Spinal cord (tissue), 10 donors: Measurements from ENCODE around the gene ZBTB24. TPM values are rescaled to one million over a fixed set of nuclear protein-coding genes. Genes with fewer than 3 reads are reported as not detected.

Source experiments
- DNase-seq, 6 donors: peaks; one replicate each; pipeline versions ENCODE4 v3.0.0 to v3.0.0-alpha.2; 2013 to 2015; ENCODE audit warnings: low spot score in 6 of 6, low read depth in 4 of 6
- H3K27ac ChIP-seq: one replicate; pipeline ENCODE4 v1.5.1; 2013; ENCODE audit warnings: low read depth, low read length, control low read depth
- H3K27me3 ChIP-seq: one replicate; pipeline ENCODE4 v1.6.1; 2013; ENCODE audit warnings: low read length; ENCODE audit not compliant: control insufficient read depth, insufficient read depth
- H3K36me3 ChIP-seq: one replicate; pipeline ENCODE4 v1.6.1; 2013; ENCODE audit warnings: low read length; ENCODE audit not compliant: control insufficient read depth, insufficient read depth
- H3K4me1 ChIP-seq: one replicate; pipeline ENCODE4 v1.6.1; 2013; ENCODE audit warnings: low read length; ENCODE audit not compliant: control insufficient read depth, insufficient read depth
- H3K4me3 ChIP-seq: one replicate; pipeline ENCODE4 v1.5.1; 2013; ENCODE audit warnings: low read depth, low read length, control low read depth
- H3K9me3 ChIP-seq: one replicate; pipeline ENCODE4 v1.6.1; 2013; ENCODE audit warnings: low read length; ENCODE audit not compliant: control insufficient read depth, insufficient read depth
- WGBS: methylation state at CpG from one replicate; pipeline ENCODE4 v1.1.5; 2013; ENCODE audit warnings: missing lambda C conversion rate; ENCODE audit not compliant: insufficient coverage; 5-methylcytosine and 5-hydroxymethylcytosine counted together
- polyA plus RNA-seq, 2 donors: library from polyadenylated mRNA; unstranded; fragments of 120-200 nt; gene quantifications; one replicate each; pipeline ENCODE4 v1.2.1, GENCODE V29; 2013; ENCODE audit not compliant: insufficient read length in 2 of 2
- total RNA-seq, 2 donors: library from RNA; depleted of rRNA in 1 of 2; stranded (reverse); fragments of 120-200 nt in 1 of 2; fragments of >200 nt in 1 of 2; gene quantifications; one replicate each; pipeline versions ENCODE4 v1.2.3 to v1.2.4, GENCODE V29; 2013 to 2014
- donor health status: healthy.

Gene ZBTB24
- total and polyA plus RNA-seq, 4 donors, result 6.5 to 10.7 (median 7.4) TPM

DNA sequence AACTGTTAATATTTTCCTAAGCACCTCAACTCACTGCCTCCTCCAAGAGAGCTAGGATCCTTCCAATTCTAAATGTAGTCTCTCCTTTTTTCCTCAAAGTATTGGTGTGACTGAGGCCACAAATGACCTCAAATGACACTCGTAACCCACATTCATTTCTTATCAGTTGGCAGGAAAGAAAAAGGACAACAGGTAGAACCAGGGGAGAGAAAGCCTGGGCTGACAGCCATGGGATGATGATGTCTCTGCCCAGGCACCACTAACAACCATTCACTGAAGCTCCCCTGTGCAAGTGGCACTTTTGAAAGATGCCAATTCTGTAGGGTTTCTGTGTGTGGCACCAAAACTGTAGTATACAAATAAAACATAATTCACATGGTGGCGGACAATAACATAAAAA, 7.4 kb downstream of the ZBTB24 start:
- no peak for DNase-seq
- Histone ChIP-seq H3K4me3 (no peak overlapping the region), H3K4me1 (no peaks in the 10 kb centered on the region), H3K27ac (no peak overlapping the region), H3K9me3 (no peaks in the 10 kb centered on the region), H3K36me3 (peaks cover 33% of the 10 kb centered on the region), H3K27me3 (no peaks in the 10 kb centered on the region)
- no CpG with 5 or more reads among the region's 2 CpGs for WGBS

DNA sequence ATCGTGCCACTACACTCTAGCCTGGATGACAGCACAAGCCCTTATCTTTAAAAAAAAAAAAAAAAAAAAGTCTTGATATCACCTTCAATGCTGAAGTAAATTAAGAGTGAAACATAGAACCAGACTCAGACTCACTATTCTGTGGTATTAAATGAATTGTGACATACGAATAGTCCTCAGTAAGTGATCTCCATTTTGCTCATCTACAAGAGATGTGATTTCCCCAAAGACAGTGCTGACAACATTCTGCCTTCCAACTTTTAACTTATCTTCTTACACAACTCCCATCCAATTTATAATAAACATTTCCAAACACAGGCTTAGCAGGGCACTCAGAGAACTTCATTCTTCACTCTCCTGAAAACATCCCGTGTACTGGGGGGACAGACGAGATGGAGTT, 8.0 kb downstream of the ZBTB24 start:
- H3K9me3 ChIP-seq, result no peaks in the 10 kb centered on the region
- no peak overlapping the region for H3K4me3 ChIP-seq
- peaks cover 36% of the 10 kb centered on the region for H3K36me3 ChIP-seq
- no peaks in the 10 kb centered on the region for H3K4me1 ChIP-seq
- WGBS, result 90% methylated on average over 2 of the region's 4 CpGs
- H3K27ac ChIP-seq, result no peak overlapping the region
- no peak for DNase-seq
- H3K27me3 ChIP-seq, result no peaks in the 10 kb centered on the region

DNA sequence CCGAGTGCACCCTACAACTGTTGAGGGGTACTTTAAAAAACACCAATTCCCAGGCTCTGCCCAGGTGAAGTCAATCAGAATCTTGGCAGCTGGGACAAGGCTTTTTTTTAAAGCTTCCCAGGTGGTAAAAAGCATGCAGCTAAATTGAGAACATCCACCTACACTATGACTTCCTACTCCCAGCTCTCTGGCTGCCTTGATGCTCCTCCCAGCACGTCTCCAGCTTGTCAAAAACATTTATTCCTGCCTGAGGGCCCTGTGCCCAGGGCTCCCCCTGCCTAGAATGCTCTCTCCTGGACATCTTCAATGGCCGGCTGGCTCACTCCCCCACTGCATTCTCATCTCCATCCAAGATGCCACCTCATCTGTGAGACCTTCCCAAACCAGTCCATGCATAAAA, 9.9 kb downstream of the ZBTB24 start:
- no peaks in the 10 kb centered on the region for H3K4me1 ChIP-seq
- WGBS, result 97% methylated on average over 3 of the region's 3 CpGs
- H3K36me3 ChIP-seq, result peaks cover 40% of the 10 kb centered on the region
- no peak for DNase-seq
- H3K27me3 ChIP-seq, result no peaks in the 10 kb centered on the region
- H3K4me3 ChIP-seq, result no peak overlapping the region
- H3K27ac ChIP-seq, result no peak overlapping the region
- no peaks in the 10 kb centered on the region for H3K9me3 ChIP-seq

DNA sequence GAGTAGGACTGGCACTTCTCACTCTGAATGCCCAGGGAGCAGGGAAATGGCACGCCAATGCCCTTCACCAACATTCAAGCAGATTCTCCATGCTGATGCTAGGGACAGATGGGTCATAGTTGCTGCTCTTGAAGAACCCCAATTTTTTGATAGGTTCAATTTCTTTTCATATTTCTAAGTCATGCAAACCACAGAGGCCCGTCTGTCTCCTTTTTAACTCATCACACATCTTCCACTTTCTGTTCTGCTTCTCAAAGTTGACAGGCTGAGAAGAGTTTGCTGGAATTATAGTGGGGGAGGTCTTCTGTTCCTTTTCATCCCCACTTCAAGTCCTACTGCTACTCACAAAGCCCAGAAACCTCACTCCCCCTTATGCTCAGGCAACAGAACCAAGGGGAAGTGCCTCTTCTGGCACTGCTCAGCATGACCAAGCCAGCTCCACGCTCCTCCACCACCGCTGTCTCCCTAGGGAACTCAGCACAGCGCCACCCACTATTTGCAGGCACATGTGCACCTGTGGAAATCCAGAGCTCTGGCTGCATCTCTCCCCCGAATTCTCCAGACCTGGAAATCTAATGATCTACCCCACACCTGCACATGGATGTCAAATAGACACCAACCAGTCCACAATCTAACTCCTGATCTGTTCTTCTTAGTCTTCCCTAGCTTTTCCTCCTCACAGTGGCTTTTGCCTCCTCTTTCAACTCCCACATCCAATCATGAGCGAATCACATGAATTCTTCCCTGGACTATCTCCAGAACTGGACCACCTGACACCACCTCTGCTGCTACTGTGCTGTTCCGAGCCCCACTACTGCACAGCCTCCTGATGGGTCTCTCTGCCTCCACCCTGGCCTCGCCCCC, 10.7 kb downstream of the ZBTB24 start:
- WGBS, result 93% methylated on average over 8 of the region's 9 CpGs
- H3K36me3 ChIP-seq, result peaks cover 41% of the 10 kb centered on the region
- no peak for DNase-seq

DNA sequence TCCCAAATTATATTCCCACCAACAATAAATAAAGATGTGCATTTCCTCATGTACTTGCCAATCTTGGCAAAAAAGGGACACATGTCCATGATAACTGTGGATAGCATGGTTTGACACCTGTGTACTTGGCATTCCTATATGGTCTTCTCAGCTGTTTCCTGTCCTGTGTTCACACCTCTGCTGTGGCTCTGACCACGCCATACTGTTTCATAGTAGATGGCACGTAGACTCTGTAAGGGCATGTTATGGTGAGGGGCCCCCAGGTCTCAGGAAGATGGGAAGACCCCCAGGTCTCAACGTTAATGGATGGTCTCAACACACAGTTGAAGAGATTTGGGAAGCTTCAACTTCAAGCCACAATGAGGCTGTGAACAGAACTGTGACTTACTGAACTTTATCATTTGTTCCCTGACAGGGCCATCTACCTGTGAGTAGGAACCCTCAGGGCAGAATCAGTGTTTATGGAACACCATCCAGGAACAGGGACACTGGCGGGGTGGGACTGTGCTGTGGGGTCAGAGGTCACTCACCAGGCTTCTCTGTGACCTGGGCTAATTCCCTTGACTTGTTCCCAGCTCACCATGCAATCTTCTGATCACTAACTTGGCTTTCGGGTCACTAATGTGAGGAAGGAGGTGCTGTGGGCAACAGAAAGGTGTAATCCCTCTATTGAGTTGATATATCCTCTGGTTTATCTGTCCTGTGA, 11.8 kb downstream of the ZBTB24 start:
- Histone ChIP-seq H3K27ac (no peak overlapping the region), H3K36me3 (peaks cover 41% of the 10 kb centered on the region)

More for the DNA sequence above, 10.7 kb downstream of the ZBTB24 start:
- Histone ChIP-seq H3K9me3 (no peaks in the 10 kb centered on the region), H3K27me3 (no peaks in the 10 kb centered on the region), H3K27ac (no peak overlapping the region), H3K4me3 (no peak overlapping the region), H3K4me1 (no peaks in the 10 kb centered on the region)

DNA sequence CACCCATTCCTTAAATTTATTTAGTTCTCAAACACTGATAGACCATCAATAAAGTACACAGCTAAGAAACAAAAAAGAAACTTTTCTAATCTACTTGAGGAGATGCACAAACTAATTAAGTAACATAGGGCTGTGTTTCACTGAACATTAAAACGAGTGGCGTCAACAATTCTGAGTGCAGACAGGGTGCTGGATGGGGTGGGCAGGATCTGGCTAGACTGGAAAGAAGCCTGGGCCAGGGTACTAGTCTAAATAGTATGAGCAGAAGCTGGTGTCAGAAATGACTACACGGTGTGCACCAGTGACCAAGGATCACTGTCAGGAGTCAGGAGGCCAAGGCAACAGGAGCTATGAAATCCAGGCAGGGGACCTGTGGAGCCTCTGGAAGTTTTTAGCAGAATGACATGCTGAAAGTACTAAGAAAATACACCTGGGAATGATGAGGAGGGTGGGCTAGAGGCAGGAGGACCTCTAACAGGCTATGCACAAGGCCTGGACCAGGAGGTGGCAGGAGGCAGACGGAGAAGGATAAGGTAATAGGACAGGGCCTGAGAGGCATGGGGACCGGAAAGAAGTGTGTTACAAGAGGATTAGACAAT, 13.3 kb downstream of the ZBTB24 start:
- Histone ChIP-seq H3K36me3 (peaks cover 46% of the 10 kb centered on the region), H3K4me3 (no peak overlapping the region), H3K27me3 (no peaks in the 10 kb centered on the region), H3K27ac (no peak overlapping the region), H3K9me3 (no peaks in the 10 kb centered on the region), H3K4me1 (no peaks in the 10 kb centered on the region)
- DNase-seq, result no peak
- WGBS, result 88% methylated on average over 5 of the region's 5 CpGs

More for the DNA sequence above, 11.8 kb downstream of the ZBTB24 start:
- Histone ChIP-seq H3K9me3 (no peaks in the 10 kb centered on the region), H3K4me1 (no peaks in the 10 kb centered on the region), H3K27me3 (no peaks in the 10 kb centered on the region), H3K4me3 (no peak overlapping the region)
- no peak for DNase-seq
- 92% methylated on average over 4 of the region's 5 CpGs for WGBS

DNA sequence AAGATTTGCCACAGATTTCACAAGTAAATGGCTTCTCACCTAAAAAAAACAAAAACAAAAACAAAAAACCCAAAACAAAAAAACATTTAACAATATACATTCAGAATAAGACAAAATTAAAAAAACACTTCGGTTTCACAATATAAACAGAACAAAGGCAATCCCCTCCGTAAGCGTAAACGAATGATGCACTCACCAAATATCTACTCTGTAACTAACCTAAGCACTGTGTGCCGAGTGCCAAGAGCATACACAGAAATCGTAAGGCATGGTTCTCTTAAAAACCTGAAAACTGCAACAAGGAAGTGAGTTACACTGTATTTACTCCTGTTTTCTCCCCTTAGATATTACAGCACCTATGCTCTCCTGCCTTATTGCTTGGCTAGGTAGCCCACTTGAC, 15.3 kb downstream of the ZBTB24 start:
- H3K4me3 ChIP-seq, result no peak overlapping the region
- 94% methylated on average over 4 of the region's 6 CpGs for WGBS
- no peak for DNase-seq
- H3K27me3 ChIP-seq, result no peaks in the 10 kb centered on the region
- peaks cover 38% of the 10 kb centered on the region for H3K36me3 ChIP-seq
- H3K9me3 ChIP-seq, result no peaks in the 10 kb centered on the region
- no peak overlapping the region for H3K27ac ChIP-seq
- no peaks in the 10 kb centered on the region for H3K4me1 ChIP-seq

DNA sequence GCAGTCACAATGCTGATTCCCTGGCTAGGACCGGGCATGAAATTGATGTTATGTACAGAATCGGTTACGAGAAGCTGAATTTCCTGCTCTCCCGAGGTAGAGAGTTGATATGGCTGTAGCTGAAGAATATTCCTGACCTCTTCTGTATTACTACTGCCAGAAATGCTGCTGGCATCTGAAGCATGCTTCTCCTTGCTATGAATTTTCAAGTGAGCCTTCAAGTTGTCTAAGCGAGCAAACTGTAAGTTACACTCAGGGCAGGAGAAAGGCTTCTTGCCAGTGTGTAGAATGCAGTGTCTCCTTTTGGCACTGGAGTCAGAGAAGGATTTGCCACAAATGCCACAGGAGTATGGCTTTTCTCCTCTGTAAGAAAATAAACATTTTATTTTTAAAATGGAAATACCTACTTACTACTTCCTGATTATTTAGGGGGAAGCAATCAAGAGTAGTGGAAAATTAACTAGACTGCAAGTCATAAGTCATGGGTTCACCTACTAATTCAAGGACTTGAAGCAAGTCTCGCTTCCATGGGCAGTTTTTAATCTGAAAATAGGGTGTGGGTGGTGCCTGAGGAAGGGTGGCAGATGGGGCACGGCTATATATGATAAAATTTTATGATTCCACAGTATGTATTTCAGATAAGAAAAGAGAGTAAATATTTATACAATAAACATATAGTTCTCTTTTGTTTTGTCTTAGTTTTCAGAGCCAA, 16.7 kb downstream of the ZBTB24 start:
- 90% methylated on average over 2 of the region's 7 CpGs for WGBS
- no peaks in the 10 kb centered on the region for H3K9me3 ChIP-seq
- H3K36me3 ChIP-seq, result peaks cover 24% of the 10 kb centered on the region
- H3K27me3 ChIP-seq, result no peaks in the 10 kb centered on the region
- no peak for DNase-seq
- no peak overlapping the region for H3K4me3 ChIP-seq
- no peak overlapping the region for H3K27ac ChIP-seq
- no peaks in the 10 kb centered on the region for H3K4me1 ChIP-seq

DNA sequence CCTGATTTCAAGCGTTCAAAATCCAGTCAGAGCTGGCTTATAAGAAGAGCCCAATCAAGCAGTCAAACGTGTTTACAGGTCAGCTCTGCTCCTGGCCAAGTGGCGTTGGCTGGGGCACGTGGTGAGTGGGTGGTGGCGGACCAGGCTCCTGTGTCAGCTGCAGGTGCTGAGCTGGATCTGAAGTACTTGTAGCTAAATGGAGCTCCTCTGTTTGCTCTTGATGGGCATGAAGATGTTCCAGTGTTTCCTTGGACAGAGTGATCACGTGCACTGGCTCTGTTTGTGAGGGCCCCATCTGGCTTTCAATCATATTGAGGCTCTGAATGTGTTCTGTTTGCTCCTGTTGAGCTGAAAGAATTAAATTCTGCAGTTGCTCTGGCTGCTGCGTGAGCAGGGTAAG, 17.2 kb downstream of the ZBTB24 start:
- no peaks in the 10 kb centered on the region for H3K4me1 ChIP-seq
- H3K9me3 ChIP-seq, result no peaks in the 10 kb centered on the region
- DNase-seq, result no peak
- peaks cover 22% of the 10 kb centered on the region for H3K36me3 ChIP-seq
- WGBS, result 65% methylated on average over 7 of the region's 7 CpGs
- H3K27me3 ChIP-seq, result no peaks in the 10 kb centered on the region
- H3K27ac ChIP-seq, result no peak overlapping the region
- no peak overlapping the region for H3K4me3 ChIP-seq
